Astrocyte of the spinal cord (primary cell): Measurements from ENCODE around the gene C9orf50.

Source experiments
- DNase-seq: peaks from one replicate; pipeline ENCODE4 v3.0.0; 2011; ENCODE audit warnings: low read depth, low spot score
- H3K4me3 ChIP-seq: 2 replicates; pipeline ENCODE4 v1.5.1; 2011; ENCODE audit warnings: low read depth, mild to moderate bottlenecking, low read length, moderate library complexity
- CTCF ChIP-seq: IDR thresholded peaks from 2 replicates; pipeline ENCODE4 v1.5.1; 2012; ENCODE audit warnings: low read depth, mild to moderate bottlenecking, low read length, inconsistent platforms
- in situ Hi-C: cut with HindIII; loops from 2 replicates; pipeline ENCODE4 v1.10.0; 2017; ENCODE audit warnings: low sequenced_read_pairs

The C9orf50 gene

DNA sequence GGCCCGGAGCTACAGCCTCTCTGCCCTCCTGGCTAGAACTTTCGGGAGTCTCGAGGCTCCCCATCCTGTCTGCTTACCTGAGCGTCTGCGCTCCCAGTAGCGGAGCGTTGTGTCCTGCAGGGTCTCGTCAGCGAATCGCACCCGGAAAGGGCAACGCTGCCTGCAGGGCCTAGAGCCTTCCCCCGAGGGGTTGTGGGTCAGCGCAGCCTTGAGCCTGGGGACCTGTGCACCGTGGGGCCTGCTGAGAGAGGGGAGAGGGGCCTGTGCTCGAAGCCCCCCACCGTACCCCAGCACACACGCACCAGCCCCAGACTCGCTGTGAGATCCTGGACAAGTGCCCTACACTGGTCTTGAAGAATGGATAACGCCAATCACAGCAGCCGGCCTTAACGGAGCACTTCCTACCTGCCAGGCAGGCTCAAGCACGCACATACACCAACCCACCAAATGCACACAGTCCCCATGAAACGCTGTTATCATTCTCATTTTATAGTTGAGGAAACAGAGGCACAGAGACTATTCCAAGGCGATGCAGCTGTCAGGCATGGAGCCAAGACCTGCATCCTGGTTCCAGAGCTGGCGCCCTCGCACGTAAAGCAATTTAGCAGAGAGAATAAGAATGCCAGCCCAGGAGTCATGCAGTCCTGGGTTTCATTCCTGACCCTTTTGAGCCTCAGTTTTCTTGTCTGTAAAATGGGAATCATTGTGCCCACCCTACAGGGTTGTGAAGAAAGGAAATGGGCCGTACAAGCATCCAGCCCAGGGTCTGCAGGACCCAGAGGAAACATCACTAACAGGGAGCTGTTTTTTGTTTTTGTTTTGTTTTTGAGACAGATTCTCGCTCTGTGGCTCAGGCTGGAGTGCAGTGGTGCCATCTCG is 5.3 kb downstream of the C9orf50 start:
- no peak for TF ChIP-seq CTCF
- H3K4me3 ChIP-seq, result no peak overlapping the region
- no peak for DNase-seq
- in situ Hi-C loops, result no loop called here

DNA sequence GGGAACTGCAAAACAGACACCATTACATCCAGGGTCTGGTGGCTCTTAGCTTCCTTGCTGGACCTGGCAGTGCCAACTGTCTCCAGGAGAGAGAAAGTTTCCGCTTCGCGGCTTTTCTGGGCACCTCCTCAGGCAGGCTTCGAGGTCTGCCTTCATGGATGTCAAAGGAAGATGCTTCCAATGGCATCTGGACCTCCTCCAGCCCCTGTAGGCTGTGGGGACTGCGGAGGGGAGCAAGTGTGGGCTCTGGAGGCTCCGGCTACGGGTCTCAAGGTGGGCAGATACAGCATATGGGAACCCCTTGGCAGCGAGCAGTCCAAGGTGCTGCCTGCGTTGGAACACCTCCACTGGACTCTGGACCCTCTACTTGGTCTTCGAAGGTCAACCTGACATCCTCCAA is 6.0 kb downstream of the C9orf50 start:
- no peak overlapping the region for H3K4me3 ChIP-seq
- DNase-seq, result no peak
- in situ Hi-C loops, result no loop called here
- no peak for TF ChIP-seq CTCF

DNA sequence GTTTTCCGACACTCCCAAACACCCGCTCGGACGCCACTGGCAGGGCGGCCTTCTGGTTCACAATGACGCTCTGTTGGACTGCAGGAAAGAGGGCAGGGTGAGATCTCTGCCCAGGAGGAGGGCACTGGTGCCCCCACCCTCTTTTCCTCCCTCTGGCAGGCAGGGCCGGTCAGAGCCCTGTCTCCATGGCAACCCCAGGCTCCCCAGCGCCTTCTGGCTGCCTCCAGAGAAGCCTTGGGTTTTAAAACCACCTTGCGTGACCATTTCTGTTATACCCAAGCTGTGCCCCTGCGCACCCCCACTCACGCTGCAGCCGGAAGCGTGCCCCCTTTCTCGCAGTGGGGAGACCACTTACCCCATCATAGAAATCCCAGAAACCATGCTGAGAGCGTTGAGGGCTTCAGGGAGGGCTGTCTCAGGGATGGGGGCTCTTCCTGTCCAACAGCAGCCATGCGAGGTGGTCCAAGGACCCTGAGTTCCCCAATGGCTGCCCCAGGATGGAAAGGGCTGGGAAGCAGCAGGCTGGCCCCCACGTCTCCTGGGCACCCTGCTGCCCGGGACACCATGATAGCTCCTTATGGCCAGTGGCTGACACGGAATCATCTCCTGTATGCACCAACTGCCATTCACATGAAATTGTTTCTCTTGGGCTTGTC is 7.3 kb downstream of the C9orf50 start:
- in situ Hi-C loops, result no loop called here
- no peak overlapping the region for H3K4me3 ChIP-seq
- no peak for DNase-seq
- no peak for TF ChIP-seq CTCF

- TF ChIP-seq CTCF, result no peak
- H3K4me3 ChIP-seq, result no peak overlapping the region
- in situ Hi-C loops, result no loop called here
- DNase-seq, result no peak
Measured at GRCh38 chr9:129612815-129613519, 7.9 kb downstream of the C9orf50 start.

DNA sequence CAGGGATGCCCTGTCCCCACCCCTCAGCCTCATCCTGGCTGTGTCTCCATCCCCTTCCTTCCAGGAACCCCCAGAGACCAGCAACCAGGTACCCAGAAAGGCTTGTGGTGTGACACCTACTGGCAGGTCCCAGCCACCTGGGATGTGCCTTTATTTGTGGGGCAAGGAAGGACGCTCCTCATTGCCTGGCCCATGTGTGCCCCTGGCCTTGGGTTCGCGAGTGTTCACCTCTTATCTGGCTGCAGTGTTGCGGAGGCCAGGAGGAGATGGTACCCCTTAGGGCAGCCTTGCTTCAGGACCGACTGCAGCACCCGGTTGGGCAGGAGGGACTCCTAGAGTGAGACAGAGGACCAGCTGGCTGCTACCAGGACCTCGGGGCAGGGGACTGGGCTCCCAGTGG is 8.8 kb downstream of the C9orf50 start:
- H3K4me3 ChIP-seq, result no peak overlapping the region
- in situ Hi-C loops, result no loop called here
- no peak for DNase-seq
- no peak for TF ChIP-seq CTCF

GRCh38 chr9:129611307-129611800 is 9.5 kb downstream of the C9orf50 start:
- H3K4me3 ChIP-seq, result no peak overlapping the region
- DNase-seq, result no peak
- no peak for TF ChIP-seq CTCF
- in situ Hi-C loops, result no loop called here
